Renal pelvis (tissue), 4 donors: ENCODE data around the gene GLP1R. TPM values are rescaled to one million over a fixed set of nuclear protein-coding genes. Genes with fewer than 3 reads are reported as not detected.

ENCODE experiments used
- DNase-seq: peaks from one replicate; pipeline ENCODE4 v3.0.0-alpha.2; 2013
- polyA plus RNA-seq, 3 donors: library from polyadenylated mRNA; unstranded; fragments of 120-200 nt; gene quantifications; one replicate each; pipeline ENCODE4 v1.2.1, GENCODE V29; 2013; ENCODE audit not compliant: insufficient read length in 3 of 3

GLP1R gene
- polyA plus RNA-seq, 3 donors, result 0.93 to 1.1 (median 0.94) TPM

GRCh38 chr6:39085129-39085797 is 36.7 kb downstream of the GLP1R start:
- no peak for DNase-seq

GRCh38 chr6:39086294-39086693 is 37.7 kb downstream of the GLP1R start:
- no peak for DNase-seq

- DNase-seq, result no peak
Measured at GRCh38 chr6:39086711-39087110, 38.1 kb downstream of the GLP1R start.

GRCh38 chr6:39087197-39087596 is 38.6 kb downstream of the GLP1R start:
- DNase-seq, result no peak

GRCh38 chr6:39088331-39088730 is 39.8 kb downstream of the GLP1R start:
- peak; percentile 77 for DNase-seq

- DNase-seq, result no peak
Measured at GRCh38 chr6:39090036-39090435, 41.5 kb downstream of the GLP1R start.

GRCh38 chr6:39091220-39091619 is 42.6 kb downstream of the GLP1R start:
- no peak for DNase-seq

- DNase-seq, result no peak
Measured at GRCh38 chr6:39092124-39092523, 43.5 kb downstream of the GLP1R start.

- no peak for DNase-seq
Measured at GRCh38 chr6:39093149-39093708, 44.6 kb downstream of the GLP1R start.

GRCh38 chr6:39095578-39095977 is 47.0 kb downstream of the GLP1R start:
- DNase-seq, result no peak

GRCh38 chr6:39100358-39100757 is 51.8 kb downstream of the GLP1R start:
- DNase-seq, result no peak

GRCh38 chr6:39102071-39102820 is 53.7 kb downstream of the GLP1R start:
- peak; percentile 67 for DNase-seq

GRCh38 chr6:39102821-39103136 is 54.2 kb downstream of the GLP1R start:
- no peak for DNase-seq

- no peak for DNase-seq
Measured at GRCh38 chr6:39104528-39104927, 55.9 kb downstream of the GLP1R start.

GRCh38 chr6:39107034-39107433 is 58.5 kb downstream of the GLP1R start:
- no peak for DNase-seq

- no peak for DNase-seq
Measured at GRCh38 chr6:39107641-39108040, 59.1 kb downstream of the GLP1R start.

- DNase-seq, result no peak
Measured at GRCh38 chr6:39108041-39108839, 59.7 kb downstream of the GLP1R start.

- DNase-seq, result no peak
Measured at GRCh38 chr6:39111280-39111679, 62.7 kb downstream of the GLP1R start.

- no peak for DNase-seq
Measured at GRCh38 chr6:39113788-39114187, 65.2 kb downstream of the GLP1R start.

- no peak for DNase-seq
Measured at GRCh38 chr6:39114388-39114703, 65.8 kb downstream of the GLP1R start.

GRCh38 chr6:39114704-39115599 is 66.4 kb downstream of the GLP1R start, which contains the start of gene SAYSD1:
Gene SAYSD1 (minus strand): TSS chr6:39115186. CDS start chr6:39115089, 97 bp downstream.
- DNase-seq, result peak; percentile 92

- DNase-seq, result no peak
Measured at GRCh38 chr6:39118921-39119320, 70.3 kb downstream of the GLP1R start.
